LNCAP (cell line): ENCODE measurements around the gene GFOD1.

ENCODE experiments used
- CTCF ChIP-seq: fragments of 450-650 bp; IDR thresholded peaks from 2 replicates; pipeline ENCODE4 v1.5.1; 2017; ENCODE audit warnings: mild to moderate bottlenecking

Gene GFOD1

GRCh38 chr6:13431861-13432465, 55.4 kb downstream of the GFOD1 start:
- no peak for TF ChIP-seq CTCF

GRCh38 chr6:13431059-13431656, 56.2 kb downstream of the GFOD1 start:
- no peak for TF ChIP-seq CTCF

GRCh38 chr6:13429406-13429753, 58.0 kb downstream of the GFOD1 start:
- no peak for TF ChIP-seq CTCF

GRCh38 chr6:13428583-13429405, 58.6 kb downstream of the GFOD1 start:
- no peak for TF ChIP-seq CTCF

- no peak for TF ChIP-seq CTCF
Observed at GRCh38 chr6:13427801-13428582, 59.4 kb downstream of the GFOD1 start.

- TF ChIP-seq CTCF = no peak
Observed at GRCh38 chr6:13427316-13427715, 60.1 kb downstream of the GFOD1 start.
